ENCODE results near the gene BTN3A1.
"Not testable (repeated sequence)": the region's sequence is repeated elsewhere in the genome, so short reads cannot be mapped to it uniquely, and the experiment has no call there.

Gene BTN3A1

GRCh38 chr6:26401987-26402658 lies at the start of gene BTN3A1:
Gene BTN3A1, plus strand, starts transcription at chr6:26402275. Its CDS starts 3,289 bp downstream, at chr6:26405564.
- peak; percentile 70 for DNase-seq (ENCODE audit: low read depth)

GRCh38 chr6:26352315-26352714 lies 49.8 kb upstream of the BTN3A1 start:
- no peak for DNase-seq (ENCODE audit: low read depth)

GRCh38 chr6:26354162-26354561 lies 47.9 kb upstream of the BTN3A1 start:
- DNase-seq (ENCODE audit: low read depth): no peak

- DNase-seq (ENCODE audit: low read depth): no peak
Observed at GRCh38 chr6:26355366-26355765, 46.7 kb upstream of the BTN3A1 start.

GRCh38 chr6:26357543-26357942 lies 44.5 kb upstream of the BTN3A1 start:
- DNase-seq (ENCODE audit: low read depth): not testable (repeated sequence)

- DNase-seq (ENCODE audit: low read depth): no peak
Observed at GRCh38 chr6:26358511-26358981, 43.5 kb upstream of the BTN3A1 start.

- no peak for DNase-seq (ENCODE audit: low read depth)
Observed at GRCh38 chr6:26359765-26360164, 42.3 kb upstream of the BTN3A1 start.

- DNase-seq (ENCODE audit: low read depth): no peak
Observed at GRCh38 chr6:26360451-26361416, 41.3 kb upstream of the BTN3A1 start.

GRCh38 chr6:26361544-26361943 lies 40.5 kb upstream of the BTN3A1 start:
- no peak for DNase-seq (ENCODE audit: low read depth)

- DNase-seq (ENCODE audit: low read depth): no peak
Observed at GRCh38 chr6:26362093-26362835, 39.8 kb upstream of the BTN3A1 start.

- no peak for DNase-seq (ENCODE audit: low read depth)
Observed at GRCh38 chr6:26362836-26363220, 39.2 kb upstream of the BTN3A1 start.

GRCh38 chr6:26363882-26364701 lies 38.0 kb upstream of the BTN3A1 start:
- no peak for DNase-seq (ENCODE audit: low read depth)

- DNase-seq (ENCODE audit: low read depth): no peak
Observed at GRCh38 chr6:26365633-26365995, 36.5 kb upstream of the BTN3A1 start.

GRCh38 chr6:26366504-26366903 lies 35.6 kb upstream of the BTN3A1 start:
- no peak for DNase-seq (ENCODE audit: low read depth)

GRCh38 chr6:26367114-26367513 lies 35.0 kb upstream of the BTN3A1 start:
- no peak for DNase-seq (ENCODE audit: low read depth)

- DNase-seq (ENCODE audit: low read depth): not testable (repeated sequence)
Observed at GRCh38 chr6:26371813-26372212, 30.3 kb upstream of the BTN3A1 start.

- no peak for DNase-seq (ENCODE audit: low read depth)
Observed at GRCh38 chr6:26372308-26373144, 29.5 kb upstream of the BTN3A1 start.

- DNase-seq (ENCODE audit: low read depth): no peak
Observed at GRCh38 chr6:26375270-26375669, 26.8 kb upstream of the BTN3A1 start.

GRCh38 chr6:26377719-26378118 lies 24.4 kb upstream of the BTN3A1 start:
- DNase-seq (ENCODE audit: low read depth): no peak

GRCh38 chr6:26378143-26378542 lies 23.9 kb upstream of the BTN3A1 start:
- DNase-seq (ENCODE audit: low read depth): not testable (repeated sequence)

- DNase-seq (ENCODE audit: low read depth): no peak
Observed at GRCh38 chr6:26379292-26379691, 22.8 kb upstream of the BTN3A1 start.
